ENCODE results near the gene ANXA6. TPM values are rescaled to one million over a fixed set of nuclear protein-coding genes. Genes with fewer than 3 reads are reported as not detected.
"Not testable (repeated sequence)": the region's sequence is repeated elsewhere in the genome, so short reads cannot be mapped to it uniquely, and the experiment has no call there.

Gene ANXA6
- total RNA-seq, 1 donor from 2014 or later, result 27.7 TPM

DNA sequence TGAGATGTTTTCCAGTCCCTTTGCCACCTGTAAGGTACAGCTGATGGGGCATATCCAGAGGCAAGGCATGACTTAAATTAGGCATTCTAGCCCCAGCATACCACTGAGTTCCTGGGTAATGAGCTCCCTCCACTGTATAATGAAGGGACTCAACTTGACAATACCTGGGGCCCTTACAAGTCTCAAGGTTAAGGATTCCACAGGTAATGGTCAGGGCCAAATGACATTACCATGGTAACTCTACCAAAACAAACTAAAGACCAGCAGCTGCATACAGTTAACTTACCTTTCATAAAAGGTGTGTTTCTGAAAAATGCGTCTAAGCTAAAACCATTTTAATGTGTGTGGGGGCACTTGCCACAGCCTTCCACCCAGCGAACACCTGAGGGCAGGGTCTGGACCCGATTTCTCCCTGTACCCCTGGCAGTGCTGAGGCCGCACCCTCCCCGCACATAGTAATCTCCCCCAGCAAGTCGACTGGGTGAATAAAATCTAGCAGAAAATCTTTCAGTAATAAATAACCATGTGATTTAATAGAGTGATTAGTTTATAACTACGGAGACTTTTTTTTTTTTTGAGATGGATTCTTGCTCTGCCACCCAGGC, 42.1 kb upstream of the ANXA6 start:
- H3K36me3 Mint-ChIP-seq (ENCODE audit: insufficient read depth), result no peaks in the 10 kb centered on the region
- H3K4me1 Mint-ChIP-seq (ENCODE audit: low read depth), result no peaks in the 10 kb centered on the region
- no peaks in the 10 kb centered on the region for H3K27me3 Mint-ChIP-seq
- no peak for DNase-seq (ENCODE audit: low spot score, unreplicated experiment)
- H3K27ac Mint-ChIP-seq, result no peak overlapping the region
- H3K9me3 Mint-ChIP-seq (ENCODE audit: low read depth), result no peaks in the 10 kb centered on the region
- H3K4me3 Mint-ChIP-seq (ENCODE audit: low read depth), result no peak overlapping the region
- TF ChIP-seq, protein P1, sequence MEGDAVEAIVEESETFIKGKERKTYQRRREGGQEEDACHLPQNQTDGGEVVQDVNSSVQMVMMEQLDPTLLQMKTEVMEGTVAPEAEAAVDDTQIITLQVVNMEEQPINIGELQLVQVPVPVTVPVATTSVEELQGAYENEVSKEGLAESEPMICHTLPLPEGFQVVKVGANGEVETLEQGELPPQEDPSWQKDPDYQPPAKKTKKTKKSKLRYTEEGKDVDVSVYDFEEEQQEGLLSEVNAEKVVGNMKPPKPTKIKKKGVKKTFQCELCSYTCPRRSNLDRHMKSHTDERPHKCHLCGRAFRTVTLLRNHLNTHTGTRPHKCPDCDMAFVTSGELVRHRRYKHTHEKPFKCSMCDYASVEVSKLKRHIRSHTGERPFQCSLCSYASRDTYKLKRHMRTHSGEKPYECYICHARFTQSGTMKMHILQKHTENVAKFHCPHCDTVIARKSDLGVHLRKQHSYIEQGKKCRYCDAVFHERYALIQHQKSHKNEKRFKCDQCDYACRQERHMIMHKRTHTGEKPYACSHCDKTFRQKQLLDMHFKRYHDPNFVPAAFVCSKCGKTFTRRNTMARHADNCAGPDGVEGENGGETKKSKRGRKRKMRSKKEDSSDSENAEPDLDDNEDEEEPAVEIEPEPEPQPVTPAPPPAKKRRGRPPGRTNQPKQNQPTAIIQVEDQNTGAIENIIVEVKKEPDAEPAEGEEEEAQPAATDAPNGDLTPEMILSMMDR (IDR thresholded peaks at IDR 0.05; ENCODE audit: unreplicated experiment), result no peak

DNA sequence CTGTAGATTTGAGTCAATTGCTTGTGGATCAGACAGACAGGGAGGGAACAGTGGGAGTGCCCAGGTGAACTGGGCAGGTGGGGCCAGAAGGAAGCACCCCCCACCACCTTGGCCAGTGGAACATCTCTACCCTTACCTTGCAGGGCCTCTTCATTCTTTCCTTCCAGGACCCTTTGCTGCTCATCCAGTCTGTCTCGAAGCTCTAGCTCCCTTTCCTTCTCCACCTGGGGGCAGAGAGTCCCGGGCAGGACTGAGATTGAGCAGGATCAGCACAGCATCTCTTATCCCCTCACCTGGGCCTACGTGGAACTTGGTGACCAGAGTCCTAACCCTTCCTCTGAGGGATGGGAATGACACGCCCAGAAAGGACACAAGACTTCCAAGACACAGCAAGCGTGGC, 41.3 kb upstream of the ANXA6 start:
- no peaks in the 10 kb centered on the region for H3K4me1 Mint-ChIP-seq (ENCODE audit: low read depth)
- TF ChIP-seq, protein P1 (IDR thresholded peaks at IDR 0.05; ENCODE audit: unreplicated experiment), result no peak
- H3K27ac Mint-ChIP-seq, result no peak overlapping the region
- H3K4me3 Mint-ChIP-seq (ENCODE audit: low read depth), result no peak overlapping the region
- no peaks in the 10 kb centered on the region for H3K9me3 Mint-ChIP-seq (ENCODE audit: low read depth)
- no peaks in the 10 kb centered on the region for H3K27me3 Mint-ChIP-seq
- no peak for DNase-seq (ENCODE audit: low spot score, unreplicated experiment)
- no peaks in the 10 kb centered on the region for H3K36me3 Mint-ChIP-seq (ENCODE audit: insufficient read depth)

DNA sequence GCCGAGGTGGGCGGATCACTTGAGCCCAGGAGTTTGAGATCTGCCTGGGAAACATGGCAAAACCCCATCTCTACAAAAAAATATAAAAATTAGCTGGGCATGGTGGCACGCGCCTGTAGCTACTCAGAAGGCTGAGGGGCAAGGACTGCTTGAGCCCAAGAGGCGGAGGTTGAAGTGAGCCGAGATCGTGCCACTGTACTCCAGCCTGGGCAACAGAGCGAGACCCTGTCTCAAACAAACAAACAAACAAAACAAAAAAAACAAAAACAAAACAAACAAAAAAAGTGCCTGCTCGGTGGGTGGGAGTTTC, 39.7 kb upstream of the ANXA6 start:
- H3K27me3 Mint-ChIP-seq; H3K27ac Mint-ChIP-seq; DNase-seq (ENCODE audit: low spot score, unreplicated experiment); H3K9me3 Mint-ChIP-seq (ENCODE audit: low read depth); H3K4me3 Mint-ChIP-seq (ENCODE audit: low read depth); H3K4me1 Mint-ChIP-seq (ENCODE audit: low read depth); H3K36me3 Mint-ChIP-seq (ENCODE audit: insufficient read depth): not testable (repeated sequence)

DNA sequence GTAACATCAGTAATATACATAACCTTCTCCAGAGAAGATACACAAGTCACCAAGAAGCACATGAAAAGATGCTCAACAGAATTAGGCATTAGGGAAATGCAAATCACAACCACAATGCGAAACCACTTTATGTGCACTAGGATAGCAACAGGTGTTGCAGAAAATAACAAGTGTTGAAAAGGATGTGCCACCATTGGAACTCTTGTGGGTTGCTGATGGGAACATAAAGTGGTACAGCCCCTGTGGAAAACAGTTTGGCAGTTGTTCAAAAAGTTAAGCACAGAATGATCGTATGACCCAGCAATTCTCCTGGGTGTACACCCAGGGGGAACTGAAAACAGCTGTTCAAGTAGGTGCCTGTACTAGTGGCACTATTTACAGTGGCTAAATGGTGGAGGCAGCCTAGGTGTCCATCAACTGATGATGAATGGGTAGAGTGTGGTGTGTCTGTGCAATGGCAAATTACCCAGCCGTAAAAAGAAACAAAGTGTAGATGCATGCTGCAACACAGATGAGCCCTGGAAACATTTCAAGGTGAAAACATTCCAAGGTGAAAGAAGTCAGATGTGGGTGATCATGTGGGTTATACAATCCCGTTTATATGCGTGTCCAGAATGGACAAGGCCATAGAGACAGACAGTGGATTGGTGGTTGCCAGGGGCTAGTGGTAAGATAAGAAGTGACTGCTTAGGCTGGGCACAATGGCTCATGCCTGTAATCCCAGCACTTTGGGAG, 39.1 kb upstream of the ANXA6 start:
- H3K27ac Mint-ChIP-seq, result no peak overlapping the region
- no peaks in the 10 kb centered on the region for H3K4me1 Mint-ChIP-seq (ENCODE audit: low read depth)
- no peak for DNase-seq (ENCODE audit: low spot score, unreplicated experiment)
- TF ChIP-seq, protein P1 (IDR thresholded peaks at IDR 0.05; ENCODE audit: unreplicated experiment), result no peak
- peaks cover 6% of the 10 kb centered on the region for H3K9me3 Mint-ChIP-seq (ENCODE audit: low read depth)
- no peak overlapping the region for H3K4me3 Mint-ChIP-seq (ENCODE audit: low read depth)
- no peaks in the 10 kb centered on the region for H3K36me3 Mint-ChIP-seq (ENCODE audit: insufficient read depth)
- H3K27me3 Mint-ChIP-seq, result no peaks in the 10 kb centered on the region

DNA sequence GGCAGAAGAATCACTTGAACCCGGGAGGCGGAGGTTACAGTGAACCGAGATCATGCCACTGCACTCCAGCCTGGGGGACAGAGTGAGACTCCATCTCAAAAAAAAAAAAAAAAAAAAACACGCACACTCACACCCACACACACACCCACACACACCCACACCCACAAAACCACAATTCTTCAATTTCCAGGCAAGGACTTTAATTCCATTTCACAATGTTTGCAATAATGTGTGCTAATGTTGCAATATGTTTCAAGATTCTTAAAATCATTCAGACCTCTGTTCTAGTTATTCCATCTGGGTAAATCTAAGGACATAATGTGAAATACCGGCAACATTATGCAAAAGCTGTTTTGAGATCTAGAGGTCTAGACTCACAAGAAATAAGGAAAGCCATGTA, 38.0 kb upstream of the ANXA6 start:
- Mint-ChIP-seq H3K27me3 (no peaks in the 10 kb centered on the region), H3K36me3 (ENCODE audit: insufficient read depth) (peaks cover 4% of the 10 kb centered on the region), H3K4me3 (ENCODE audit: low read depth) (no peak overlapping the region), H3K27ac (no peak overlapping the region), H3K9me3 (ENCODE audit: low read depth) (peaks cover 12% of the 10 kb centered on the region), H3K4me1 (ENCODE audit: low read depth) (no peaks in the 10 kb centered on the region)
- TF ChIP-seq, protein P1 (IDR thresholded peaks at IDR 0.05; ENCODE audit: unreplicated experiment), result no peak
- no peak for DNase-seq (ENCODE audit: low spot score, unreplicated experiment)

DNA sequence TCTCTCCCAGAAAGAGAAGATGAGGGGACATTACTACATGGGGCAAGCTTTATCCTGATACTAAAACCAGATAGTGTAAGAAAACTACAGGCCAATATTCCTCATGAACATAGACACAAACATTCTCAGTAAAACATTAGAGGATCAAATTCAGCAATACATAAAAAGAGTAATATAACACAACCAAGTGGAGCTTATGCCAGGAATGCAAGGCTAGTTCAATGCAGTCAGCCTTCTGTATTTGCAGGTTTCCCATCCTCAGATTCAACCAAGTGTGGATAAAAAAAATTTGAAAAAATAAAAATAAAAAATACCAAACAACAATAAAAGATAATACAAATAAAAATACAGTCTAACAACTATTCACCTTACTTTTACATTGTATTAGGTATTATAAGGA, 35.0 kb upstream of the ANXA6 start:
- H3K36me3 Mint-ChIP-seq (ENCODE audit: insufficient read depth), result peaks cover 6% of the 10 kb centered on the region
- H3K27me3 Mint-ChIP-seq, result no peaks in the 10 kb centered on the region
- H3K4me1 Mint-ChIP-seq (ENCODE audit: low read depth), result no peaks in the 10 kb centered on the region

More for the DNA sequence above, 35.0 kb upstream of the ANXA6 start:
- Mint-ChIP-seq H3K27ac (no peak overlapping the region), H3K4me3 (ENCODE audit: low read depth) (no peak overlapping the region), H3K9me3 (ENCODE audit: low read depth) (peaks cover 19% of the 10 kb centered on the region)
- TF ChIP-seq, protein P1 (IDR thresholded peaks at IDR 0.05; ENCODE audit: unreplicated experiment), result no peak
- DNase-seq (ENCODE audit: low spot score, unreplicated experiment), result no peak
